K562 (cell line): ENCODE data around the gene CAB39. TPM values are rescaled to one million over a fixed set of nuclear protein-coding genes. Genes with fewer than 3 reads are reported as not detected.

Experiments
- CREBBP ChIP-seq: IDR thresholded peaks from one replicate; pipeline ENCODE4 v1.6.1; 2012; ENCODE audit warnings: low read depth, mild to moderate bottlenecking, control low read depth, inconsistent platforms, low read length
- DMBX1 ChIP-seq: fragments of 250-450 bp; sonication (Bioruptor Pico); IDR thresholded peaks from 2 replicates; pipeline ENCODE4 v1.8.0; 2022; ENCODE audit warnings: inconsistent platforms, mild to moderate bottlenecking, moderate library complexity, borderline replicate concordance
- HDAC6 ChIP-seq: IDR thresholded peaks from 2 replicates; pipeline ENCODE4 v1.6.1; 2012; ENCODE audit warnings: low read depth, mild to moderate bottlenecking, control low read depth, inconsistent platforms, low read length, moderate library complexity
- LARP7 ChIP-seq: fragments of 450-650 bp; IDR thresholded peaks from 2 replicates; pipeline ENCODE4 v1.6.1; 2016
- MEIS2 ChIP-seq: fragments of 450-650 bp; IDR thresholded peaks from 2 replicates; pipeline ENCODE4 v1.6.1; 2014; ENCODE audit warnings: mild to moderate bottlenecking; ENCODE audit not compliant: partially characterized antibody
- MYBL2 ChIP-seq, 2 experiments: fragments of 450-650 bp in 1 of 2; sonication (generic) in 1 of 2; formaldehyde crosslinking in 1 of 2; IDR thresholded peaks; 2 replicates each; pipeline versions ENCODE4 v1.6.1 to v1.8.1; 2017 to 2022; ENCODE audit warnings: borderline replicate concordance in 1 of 2, inconsistent platforms in 1 of 2, low read depth in 1 of 2, mild to moderate bottlenecking in 1 of 2, missing genetic modification reagents in 1 of 2, moderate library complexity in 1 of 2
- MYC ChIP-seq, 2 experiments: fragments of 250-450 bp in 1 of 2; sonication (Bioruptor Pico) in 1 of 2; IDR thresholded peaks; 2 replicates each; pipeline versions ENCODE4 v1.5.1 to v1.6.1; 2012 to 2021; ENCODE audit warnings: low read depth in 2 of 2, borderline replicate concordance in 1 of 2, improper control_type of control experiment in 1 of 2, low read length in 1 of 2, mild to moderate bottlenecking in 1 of 2, moderate library complexity in 1 of 2
- POLR2H ChIP-seq: IDR thresholded peaks from 2 replicates; pipeline ENCODE4 v1.6.1; 2016; ENCODE audit warnings: missing genetic modification characterization, low read depth, mild to moderate bottlenecking, control low read depth, missing compliant biosample characterization, moderate library complexity
- PRMT5 ChIP-seq: sonication (generic); formaldehyde crosslinking; IDR thresholded peaks from 2 replicates; pipeline ENCODE4 v1.5.0; 2020; ENCODE audit warnings: missing genetic modification reagents
- SAFB2 ChIP-seq: fragments of 200-400 bp; formaldehyde crosslinking; IDR thresholded peaks from 2 replicates; pipeline ENCODE4 v1.6.1; 2018; ENCODE audit warnings: borderline replicate concordance, low read length, low read depth, moderate library complexity; ENCODE audit not compliant: severe bottlenecking
- SIRT6 ChIP-seq: IDR thresholded peaks from one replicate; pipeline ENCODE4 v1.6.1; 2012; ENCODE audit warnings: low read depth, mild to moderate bottlenecking, control low read depth, inconsistent platforms, low read length, moderate library complexity
- SUPT5H ChIP-seq: fragments of 450-650 bp; IDR thresholded peaks from 2 replicates; pipeline ENCODE4 v1.6.1; 2016
- TBL1XR1 ChIP-seq, 2 experiments: IDR thresholded peaks; 2 replicates each; pipeline ENCODE4 v1.6.1; 2012; ENCODE audit warnings: improper control_type of control experiment in 2 of 2, low read length in 2 of 2, mild to moderate bottlenecking in 1 of 2
- TEAD1 ChIP-seq, 2 experiments: fragments of 450-650 bp in 1 of 2; sonication (generic) in 1 of 2; formaldehyde crosslinking; IDR thresholded peaks; 2 replicates each; pipeline versions ENCODE4 v1.4.0 to v1.8.0; 2020 to 2022; ENCODE audit warnings: mild to moderate bottlenecking in 2 of 2, missing genetic modification reagents in 1 of 2
- TGIF2 ChIP-seq: sonication (generic); formaldehyde crosslinking; IDR thresholded peaks from 2 replicates; pipeline ENCODE4 v1.8.1; 2022; ENCODE audit warnings: mild to moderate bottlenecking, missing genetic modification reagents, moderate library complexity
- ZNF24 ChIP-seq: fragments of 450-650 bp; IDR thresholded peaks from 2 replicates; pipeline ENCODE4 v1.6.1; 2016
- ZNF277 ChIP-seq: fragments of 250-450 bp; sonication (Bioruptor Pico); IDR thresholded peaks from 2 replicates; pipeline ENCODE4 v1.8.0; 2022; ENCODE audit warnings: inconsistent platforms, mild to moderate bottlenecking, moderate library complexity, borderline replicate concordance
- polyA plus RNA-seq, 8 experiments: library from polyadenylated mRNA; depleted of rRNA in 4 of 8; stranded (reverse) in 5 of 8; unstranded in 3 of 8; fragments of >200 nt; fragmentation: Nextera tagmentation in 2 of 8; fragmentation: Illumina TruSeq in 1 of 8; extraction: Ambion mirVana in 2 of 8; extraction: Trizol in 1 of 8; gene quantifications; 2 replicates each; pipeline versions ENCODE4 v1.2.1 to v1.2.3, GENCODE V29; 2011 to 2014; ENCODE audit warnings: inconsistent platforms in 1 of 8, missing spikeins in 1 of 8
- total RNA-seq, 7 experiments: library from RNA; depleted of rRNA in 6 of 7; stranded (reverse); fragments of >200 nt in 6 of 7; fragmentation: Illumina TruSeq in 2 of 7; extraction: Trizol in 2 of 7; gene quantifications; 2 replicates each; pipeline versions ENCODE4 v1.2.1 to v1.2.3, GENCODE V29; 2011 to 2021; ENCODE audit warnings: low replicate concordance in 1 of 7
- TF ChIP-seq, protein P1 (sequence below): fragments of 250-450 bp; sonication (Bioruptor Pico); IDR thresholded peaks from 2 replicates; pipeline ENCODE4 v1.4.0; 2020; ENCODE audit warnings: mild to moderate bottlenecking
- TF ChIP-seq, protein P2 (sequence below): fragments of 250-450 bp; sonication (Bioruptor Pico); IDR thresholded peaks from 2 replicates; pipeline ENCODE4 v1.8.0; 2022; ENCODE audit warnings: inconsistent platforms

Gene CAB39
- total and polyA plus RNA-seq, 9 of the 15 experiments (the other 6 are each of a cell fraction or from before 2014, with no cell fraction given), result 27.2 to 94.4 (median 70.1) TPM

- TF ChIP-seq, protein P1, sequence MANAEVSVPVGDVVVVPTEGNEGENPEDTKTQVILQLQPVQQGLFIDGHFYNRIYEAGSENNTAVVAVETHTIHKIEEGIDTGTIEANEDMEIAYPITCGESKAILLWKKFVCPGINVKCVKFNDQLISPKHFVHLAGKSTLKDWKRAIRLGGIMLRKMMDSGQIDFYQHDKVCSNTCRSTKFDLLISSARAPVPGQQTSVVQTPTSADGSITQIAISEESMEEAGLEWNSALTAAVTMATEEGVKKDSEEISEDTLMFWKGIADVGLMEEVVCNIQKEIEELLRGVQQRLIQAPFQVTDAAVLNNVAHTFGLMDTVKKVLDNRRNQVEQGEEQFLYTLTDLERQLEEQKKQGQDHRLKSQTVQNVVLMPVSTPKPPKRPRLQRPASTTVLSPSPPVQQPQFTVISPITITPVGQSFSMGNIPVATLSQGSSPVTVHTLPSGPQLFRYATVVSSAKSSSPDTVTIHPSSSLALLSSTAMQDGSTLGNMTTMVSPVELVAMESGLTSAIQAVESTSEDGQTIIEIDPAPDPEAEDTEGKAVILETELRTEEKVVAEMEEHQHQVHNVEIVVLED, result peak; percentile 94
- TF ChIP-seq, protein P2, sequence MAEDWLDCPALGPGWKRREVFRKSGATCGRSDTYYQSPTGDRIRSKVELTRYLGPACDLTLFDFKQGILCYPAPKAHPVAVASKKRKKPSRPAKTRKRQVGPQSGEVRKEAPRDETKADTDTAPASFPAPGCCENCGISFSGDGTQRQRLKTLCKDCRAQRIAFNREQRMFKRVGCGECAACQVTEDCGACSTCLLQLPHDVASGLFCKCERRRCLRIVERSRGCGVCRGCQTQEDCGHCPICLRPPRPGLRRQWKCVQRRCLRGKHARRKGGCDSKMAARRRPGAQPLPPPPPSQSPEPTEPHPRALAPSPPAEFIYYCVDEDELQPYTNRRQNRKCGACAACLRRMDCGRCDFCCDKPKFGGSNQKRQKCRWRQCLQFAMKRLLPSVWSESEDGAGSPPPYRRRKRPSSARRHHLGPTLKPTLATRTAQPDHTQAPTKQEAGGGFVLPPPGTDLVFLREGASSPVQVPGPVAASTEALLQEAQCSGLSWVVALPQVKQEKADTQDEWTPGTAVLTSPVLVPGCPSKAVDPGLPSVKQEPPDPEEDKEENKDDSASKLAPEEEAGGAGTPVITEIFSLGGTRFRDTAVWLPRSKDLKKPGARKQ (CRISPR knock-in tag), result no peak
- no peak for TF ChIP-seq DMBX1 (CRISPR knock-in tag)
- peak; percentile 57; the same call in 1 of the 2 replicates for TF ChIP-seq ZNF24
- no peak for TF ChIP-seq MYBL2 (IDR thresholded peaks at IDR 0.05; ENCODE audit: low read depth)
- no peak for TF ChIP-seq MYBL2 (CRISPR knock-in tag; IDR thresholded peaks at IDR 0.05; ENCODE audit: borderline replicate concordance)
- TF ChIP-seq ZNF277 (CRISPR knock-in tag), result no peak
- peak; percentile 48 for TF ChIP-seq POLR2H (tag)
- TF ChIP-seq SAFB2, result no peak
- peak; percentile 56 for TF ChIP-seq MEIS2
- no peak for TF ChIP-seq TEAD1 (CRISPR knock-in tag; IDR thresholded peaks at IDR 0.05)
- peak in 1 of 2 experiments; percentile 28; a peak in 1 of 4 replicates for TF ChIP-seq TBL1XR1 (IDR thresholded peaks at IDR 0.05; ENCODE audit: low read length in 2 of 2)
- no peak for TF ChIP-seq LARP7
- TF ChIP-seq CREBBP, result no peak
- TF ChIP-seq PRMT5 (CRISPR knock-in tag), result no peak
- TF ChIP-seq SUPT5H, result 0 out of 2 replicates have a peak, but pooled peaks have one; percentile 15
- no peak; the same call in 1 of the 2 replicates for TF ChIP-seq TGIF2 (CRISPR knock-in tag)
- TF ChIP-seq MYC (IDR thresholded peaks at IDR 0.05; ENCODE audit: low read depth, low read length), result peak; percentile 78
- no peak for TF ChIP-seq MYC (CRISPR knock-in tag; IDR thresholded peaks at IDR 0.05; ENCODE audit: borderline replicate concordance, low read depth)
- TF ChIP-seq SIRT6, result no peak
- no peak for TF ChIP-seq HDAC6
These were observed at the start of gene CAB39 (continued) for GRCh38 chr2:230712443-230713330.
